T-cell (primary cell): Measurements from ENCODE around the gene NADK. TPM values are rescaled to one million over a fixed set of nuclear protein-coding genes. Genes with fewer than 3 reads are reported as not detected.
A peak's percentile ranks its signal among the peaks of the same experiment; 100 is the strongest.
"Not testable (repeated sequence)": the region's sequence is repeated elsewhere in the genome, so short reads cannot be mapped to it uniquely, and the experiment has no call there.

Experiments used
- ATAC-seq, 4 experiments: fragments of 200-7000 bp in 3 of 4; fragments of 150-1000 bp in 1 of 4; cut with Tn5 transposase; replicated peaks in 1 of 4; 1 replicate in 3 of 4; 2 replicates in 1 of 4; pipeline ENCODE4 v1.10.0; 2021; ENCODE audit warnings: moderate library complexity in 3 of 4, mild to moderate bottlenecking in 2 of 4, moderate number of reproducible peaks in 1 of 4
- CTCF ChIA-PET, 2 donors: fragments of 300-600 bp; sonication (Branson Sonifier 250); formaldehyde crosslinking; loops; one replicate each; lab custom pipeline; 2022; ENCODE audit warnings: antibody characterized with exemption in 2 of 2; lab: Charles Lee
- POLR2A ChIA-PET, 2 donors: fragments of 300-600 bp; sonication (Branson Sonifier 250); formaldehyde crosslinking; loops; one replicate each; lab custom pipeline; 2022; ENCODE audit warnings: antibody characterized with exemption in 2 of 2; lab: Charles Lee
- DNase-seq, 35 experiments: peaks; one replicate each; pipeline versions ENCODE4 v3.0.0 to v3.0.0-alpha.2; 2013 to 2023
- H3K27ac ChIP-seq: one replicate; pipeline ENCODE4 v1.5.1; 2013; ENCODE audit warnings: low read length
- H3K27me3 ChIP-seq, 2 experiments: replicated peaks in 1 of 2; 1 replicate in 1 of 2; 2 replicates in 1 of 2; pipeline versions ENCODE4 v1.6.1 to v1.7.0; 2013; ENCODE audit warnings: low read length in 1 of 2, mixed read lengths in 1 of 2; ENCODE audit not compliant: control insufficient read depth in 2 of 2, insufficient read depth in 2 of 2; ENCODE audit errors: extremely low read depth in 1 of 2
- H3K36me3 ChIP-seq, 2 donors: 1 replicate in 1 of 2; 2 replicates in 1 of 2; pipeline versions ENCODE4 v1.6.1 to v1.7.0; 2013; ENCODE audit warnings: low read length in 1 of 2; ENCODE audit not compliant: control insufficient read depth in 2 of 2, insufficient read depth in 1 of 2; ENCODE audit errors: extremely low read depth in 1 of 2
- H3K4me1 ChIP-seq, 2 experiments: 1 replicate in 1 of 2; 2 replicates in 1 of 2; pipeline versions ENCODE4 v1.6.1 to v1.7.0; 2013; ENCODE audit warnings: low read length in 2 of 2, mixed read lengths in 1 of 2; ENCODE audit not compliant: insufficient read depth in 2 of 2, control insufficient read depth in 1 of 2; ENCODE audit errors: extremely low read depth in 1 of 2
- H3K4me3 ChIP-seq, 2 donors: 1 replicate in 1 of 2; 2 replicates in 1 of 2; pipeline versions ENCODE4 v1.5.1 to v1.7.0; 2013; ENCODE audit warnings: mild to moderate bottlenecking in 2 of 2, low read length in 1 of 2, moderate library complexity in 1 of 2; ENCODE audit not compliant: control insufficient read depth in 1 of 2; ENCODE audit errors: extremely low read depth in 1 of 2
- H3K9me3 ChIP-seq: 2 replicates; pipeline ENCODE4 v1.7.0; 2013
- H3K27ac Mint-ChIP-seq, 2 donors: one replicate each; pipeline ENCODE4 v1.8.0; 2020 to 2021; ENCODE audit warnings: mild to moderate bottlenecking in 2 of 2, mixed read lengths in 2 of 2
- H3K27me3 Mint-ChIP-seq, 2 donors: one replicate each; pipeline ENCODE4 v1.8.0; 2021 to 2022; ENCODE audit warnings: mixed read lengths in 2 of 2
- H3K36me3 Mint-ChIP-seq: one replicate; pipeline ENCODE4 v1.8.0; 2021; ENCODE audit warnings: mixed read lengths
- H3K4me1 Mint-ChIP-seq, 3 donors: one replicate each; pipeline ENCODE4 v1.8.0; 2020 to 2022; ENCODE audit warnings: mixed read lengths in 3 of 3, mild to moderate bottlenecking in 1 of 3
- H3K4me3 Mint-ChIP-seq, 3 donors: one replicate each; pipeline ENCODE4 v1.8.0; 2020 to 2022; ENCODE audit warnings: mild to moderate bottlenecking in 3 of 3, mixed read lengths in 3 of 3, moderate library complexity in 3 of 3
- H3K9me3 Mint-ChIP-seq, 3 donors: one replicate each; pipeline ENCODE4 v1.8.0; 2020 to 2022; ENCODE audit warnings: mixed read lengths in 3 of 3
- WGBS: methylation state at CpG from one replicate; pipeline ENCODE4 v1.1.5; 2013; ENCODE audit warnings: missing lambda C conversion rate; ENCODE audit not compliant: insufficient coverage; 5-methylcytosine and 5-hydroxymethylcytosine counted together
- total RNA-seq, 35 experiments: library from RNA in 6 of 35; stranded (reverse) in 6 of 35; fragments of 120-200 nt in 1 of 35; gene quantifications; one replicate each; pipeline versions ENCODE4 v1.2.1 to v1.2.4 and lab custom pipeline; 2013 to 2026

NADK gene
- total RNA-seq, 5 donors from 2014 or later (not counting 1 experiment from before 2014, with no cell fraction given), result 45.6 to 68.2 (median 58.0) TPM

DNA sequence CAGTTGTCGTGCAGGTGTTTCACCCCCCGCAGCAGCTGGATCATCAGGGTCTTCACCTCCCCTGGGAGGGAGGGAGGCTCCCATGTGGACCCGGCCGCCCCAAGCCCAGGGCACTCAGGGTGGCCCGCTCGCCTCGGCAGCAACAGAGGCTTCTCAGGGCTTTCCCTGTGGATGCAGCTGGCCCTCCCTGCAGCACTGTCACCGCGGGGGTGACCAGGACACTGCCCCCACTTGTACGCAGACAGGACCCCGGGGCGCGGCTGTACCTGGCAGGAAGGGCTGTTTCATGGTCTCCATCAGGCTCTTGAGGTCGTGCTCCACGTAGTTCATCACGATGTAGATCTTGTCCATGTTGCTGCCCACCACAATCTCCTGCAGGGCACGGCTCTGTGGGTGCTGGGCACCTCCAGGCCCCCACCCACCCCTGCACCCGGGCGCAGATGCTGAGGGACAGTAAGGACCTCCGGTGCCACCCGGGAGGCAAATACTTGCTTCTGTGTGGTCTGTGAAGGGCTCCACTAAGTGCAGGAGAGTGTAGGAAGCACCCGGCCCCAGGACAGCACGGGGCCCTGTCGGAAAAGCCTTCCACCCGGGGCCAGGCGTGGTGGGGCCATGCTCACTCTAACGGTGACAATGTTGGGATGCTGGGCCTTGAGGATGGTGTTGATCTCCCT is 73.8 kb downstream of the NADK start:
- H3K27me3 Mint-ChIP-seq, H3K4me1 Mint-ChIP-seq, H3K4me1 ChIP-seq, POLR2A ChIA-PET, H3K9me3 ChIP-seq, H3K9me3 Mint-ChIP-seq, H3K4me3 Mint-ChIP-seq, ATAC-seq, CTCF ChIA-PET, H3K27ac Mint-ChIP-seq, H3K27me3 ChIP-seq, H3K27ac ChIP-seq, H3K4me3 ChIP-seq, H3K36me3 Mint-ChIP-seq: not testable (repeated sequence)
- peak in 1 of 35 experiments; percentile 22 for DNase-seq
- WGBS, result 98% methylated on average over 15 of the region's 27 CpGs
- peaks cover 0 to 13% of the 10 kb centered on the region in 2 donors for H3K36me3 ChIP-seq

DNA sequence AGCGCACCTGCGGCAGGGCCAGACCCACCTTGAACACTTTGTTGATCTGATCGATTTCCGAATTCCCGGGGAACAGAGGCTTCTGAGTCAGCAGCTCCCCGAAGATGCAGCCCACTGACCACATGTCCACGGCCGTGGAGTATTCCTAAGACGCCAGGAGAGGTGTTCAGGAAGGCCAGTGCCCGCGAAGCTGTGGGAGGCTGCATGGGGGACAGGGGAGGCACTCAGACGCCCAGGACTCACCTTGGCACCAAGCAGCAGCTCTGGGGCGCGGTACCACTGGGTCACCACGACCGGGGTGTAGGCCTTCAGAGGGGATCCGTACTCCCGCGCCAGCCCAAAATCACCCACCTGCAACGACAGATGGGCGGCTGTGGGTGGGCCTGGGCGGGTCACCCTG is 74.5 kb downstream of the NADK start:
- ChIA-PET CTCF (no interaction called here), POLR2A (no interaction called here)
- 94% methylated on average over 19 of the region's 22 CpGs for WGBS
- no peaks in the 10 kb centered on the region for H3K9me3 Mint-ChIP-seq
- Histone ChIP-seq H3K27ac (no peak overlapping the region), H3K4me1 (no peaks in the 10 kb centered on the region), H3K9me3 (no peaks in the 10 kb centered on the region), H3K4me3 (no peak overlapping the region), H3K36me3 (peaks cover 0 to 13% of the 10 kb centered on the region in 2 donors), H3K27me3 (no peaks in the 10 kb centered on the region)
- no peak overlapping the region for H3K4me3 Mint-ChIP-seq
- H3K27ac Mint-ChIP-seq, result no peak overlapping the region
- DNase-seq, result peak in 1 of 35 experiments; percentile 5
- H3K36me3 Mint-ChIP-seq, result peaks cover 8% of the 10 kb centered on the region
- no peaks in the 10 kb centered on the region for H3K27me3 Mint-ChIP-seq
- no peaks in the 10 kb centered on the region for H3K4me1 Mint-ChIP-seq
- no peak for ATAC-seq

DNA sequence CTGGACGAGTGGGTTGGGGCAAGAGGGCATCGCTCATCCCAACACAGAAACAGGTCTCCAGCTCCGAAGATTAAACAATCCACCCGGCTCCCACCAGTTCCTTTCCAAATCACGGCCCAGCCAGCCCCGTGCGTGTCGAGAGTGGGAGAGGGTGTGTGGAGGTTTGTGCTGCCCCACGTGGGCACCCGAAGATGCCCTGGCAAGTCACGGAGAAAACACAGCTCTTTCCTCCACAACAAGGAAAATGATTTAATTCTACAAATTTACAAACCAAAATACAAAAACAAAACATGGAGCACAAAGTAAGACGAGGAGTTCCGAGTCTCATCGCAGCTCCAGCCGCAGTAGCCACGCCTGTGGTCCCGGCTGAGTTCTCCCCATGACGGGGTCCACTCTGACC is 75.8 kb downstream of the NADK start:
- CTCF ChIA-PET, H3K36me3 Mint-ChIP-seq, H3K4me3 ChIP-seq, H3K4me1 Mint-ChIP-seq, H3K27ac Mint-ChIP-seq, ATAC-seq, H3K27me3 Mint-ChIP-seq, H3K9me3 ChIP-seq, POLR2A ChIA-PET, H3K4me1 ChIP-seq, DNase-seq, H3K4me3 Mint-ChIP-seq, H3K9me3 Mint-ChIP-seq, H3K27me3 ChIP-seq, H3K27ac ChIP-seq: not testable (repeated sequence)
- WGBS, result no CpG with 5 or more reads among the region's 18 CpGs
- peaks cover 0 to 13% of the 10 kb centered on the region in 2 donors for H3K36me3 ChIP-seq

Other genes with a start within 250 kb of the NADK start
- 1 to 10 TPM; 1.0 to 3.1 (median 1.4) TPM for gene TMEM240, start 237.8 kb downstream of the NADK start, total RNA-seq
- gene SSU72, start 203.6 kb downstream of the NADK start, total RNA-seq, result 100 to 1,000 TPM; 112 to 135 (median 134) TPM
- gene FNDC10, start 178.3 kb downstream of the NADK start, total RNA-seq, result 1 to 10 TPM; 2.1 to 6.3 (median 5.9) TPM
- gene MIB2, start 163.0 kb downstream of the NADK start, total RNA-seq, result 100 to 1,000 TPM in 3 of 5 donors, 10 to 100 TPM in 2; 68.9 to 105 (median 103) TPM
- gene MMP23B, start 146.3 kb downstream of the NADK start, total RNA-seq, result 10 to 100 TPM in 1 of 5 donors, 1 to 10 TPM in 4; 4.8 to 11.2 (median 6.8) TPM
- gene CDK11B, start 119.5 kb downstream of the NADK start, total RNA-seq, result 10 to 100 TPM; 38.0 to 54.3 (median 43.7) TPM
- 100 to 1,000 TPM in 3 of 5 donors, 10 to 100 TPM in 2; 77.7 to 202 (median 128) TPM for gene SLC35E2B, start 85.7 kb downstream of the NADK start, total RNA-seq
- 100 to 1,000 TPM; 109 to 243 (median 182) TPM for gene CDK11A, start 54.1 kb downstream of the NADK start, total RNA-seq
- gene GNB1, start 112.6 kb upstream of the NADK start, total RNA-seq, result 100 to 1,000 TPM; 208 to 295 (median 261) TPM
- gene CALML6, start 136.8 kb upstream of the NADK start, total RNA-seq, result 1 to 10 TPM in 3 of 5 donors, under 1 TPM in 2; 0.82 to 1.3 (median 1.1) TPM
- under 1 TPM in 3 of 5 donors, not detected in 2; 0.28 to 0.93 (median 0.69) TPM for gene TMEM52, start 140.8 kb upstream of the NADK start, total RNA-seq
- gene CFAP74, start 225.3 kb upstream of the NADK start, total RNA-seq, result not detected
- 1 to 10 TPM in 1 of 5 donors, not detected in 4; 1.1 TPM for gene GABRD, start 240.9 kb upstream of the NADK start, total RNA-seq